SK-N-SH (cell line): Measurements from ENCODE around the gene PLIN1.

Source experiments
- EP300 ChIP-seq, 2 experiments: IDR thresholded peaks; 2 replicates each; pipeline versions ENCODE4 v1.4.0 to v1.6.1; 2012; ENCODE audit warnings: borderline replicate concordance in 1 of 2, low read depth in 1 of 2, low read length in 1 of 2
- EZH2phosphoT487 ChIP-seq: fragments of 200-600 bp; sonication (generic); IDR thresholded peaks from 2 replicates; pipeline ENCODE4 v1.6.1; 2017; ENCODE audit warnings: low read depth, mixed run types, mild to moderate bottlenecking, antibody characterized with exemption, moderate library complexity, borderline replicate concordance
- GABPA ChIP-seq: IDR thresholded peaks from 2 replicates; pipeline ENCODE4 v1.4.0; 2012; ENCODE audit warnings: low read depth, mild to moderate bottlenecking
- JUND ChIP-seq: IDR thresholded peaks from 2 replicates; pipeline ENCODE4 v1.4.0; 2012
- MAX ChIP-seq: IDR thresholded peaks from 2 replicates; pipeline ENCODE4 v1.4.0; 2012; ENCODE audit warnings: low read depth
- MEF2A ChIP-seq: IDR thresholded peaks from 2 replicates; pipeline ENCODE4 v1.4.0; 2012; ENCODE audit warnings: low read depth, borderline replicate concordance
- POLR2AphosphoS5 ChIP-seq: IDR thresholded peaks from 2 replicates; pipeline ENCODE4 v1.6.1; 2012; ENCODE audit warnings: low read depth, low read length
- RFX5 ChIP-seq: IDR thresholded peaks from 2 replicates; pipeline ENCODE4 v1.6.1; 2012; ENCODE audit warnings: mild to moderate bottlenecking, improper control_type of control experiment, low read length
- SIN3A ChIP-seq: IDR thresholded peaks from 2 replicates; pipeline ENCODE4 v1.6.1; 2012; ENCODE audit warnings: low read depth, mild to moderate bottlenecking, low read length, moderate library complexity, borderline replicate concordance
- TCF12 ChIP-seq: IDR thresholded peaks from 2 replicates; pipeline ENCODE4 v1.4.0; 2012
- USF2 ChIP-seq: fragments of 150-350 bp; IDR thresholded peaks from 2 replicates; pipeline ENCODE4 v1.6.1; 2017; ENCODE audit warnings: antibody characterized with exemption, low read length, low read depth, borderline replicate concordance
- YY1 ChIP-seq: IDR thresholded peaks from 2 replicates; pipeline ENCODE4 v1.4.0; 2012; ENCODE audit warnings: low read depth, mild to moderate bottlenecking
- TF ChIP-seq, protein P1 (sequence below): fragments of 200-600 bp; sonication (generic); IDR thresholded peaks from 2 replicates; pipeline ENCODE4 v1.6.1; 2017; ENCODE audit warnings: antibody characterized with exemption, mild to moderate bottlenecking, moderate library complexity

DNA sequence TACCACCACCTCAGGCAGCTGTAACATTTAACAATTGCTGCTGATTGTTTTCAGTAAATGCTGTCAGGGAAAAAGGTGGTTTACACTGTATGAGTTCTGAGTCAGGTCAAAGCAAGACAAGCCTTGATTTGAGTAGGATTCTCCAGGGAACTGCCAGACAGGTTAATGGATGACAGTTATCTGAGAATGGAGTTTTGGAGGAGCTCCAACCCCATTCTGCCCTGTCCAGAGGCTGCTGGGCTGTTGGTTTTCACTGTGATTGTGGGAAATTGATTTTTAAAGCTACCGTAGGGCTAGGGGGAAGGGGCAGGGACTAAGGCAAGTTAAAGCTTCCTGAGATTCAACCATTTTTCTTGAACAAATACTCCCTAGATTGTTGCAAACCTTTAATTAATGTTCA is 64.0 kb downstream of the PLIN1 start:
- no peak for TF ChIP-seq RFX5
- TF ChIP-seq EP300 (IDR thresholded peaks at IDR 0.05; ENCODE audit: borderline replicate concordance in 1 of 2, low read depth in 1 of 2, low read length in 1 of 2), result no peak
- TF ChIP-seq, protein P1, sequence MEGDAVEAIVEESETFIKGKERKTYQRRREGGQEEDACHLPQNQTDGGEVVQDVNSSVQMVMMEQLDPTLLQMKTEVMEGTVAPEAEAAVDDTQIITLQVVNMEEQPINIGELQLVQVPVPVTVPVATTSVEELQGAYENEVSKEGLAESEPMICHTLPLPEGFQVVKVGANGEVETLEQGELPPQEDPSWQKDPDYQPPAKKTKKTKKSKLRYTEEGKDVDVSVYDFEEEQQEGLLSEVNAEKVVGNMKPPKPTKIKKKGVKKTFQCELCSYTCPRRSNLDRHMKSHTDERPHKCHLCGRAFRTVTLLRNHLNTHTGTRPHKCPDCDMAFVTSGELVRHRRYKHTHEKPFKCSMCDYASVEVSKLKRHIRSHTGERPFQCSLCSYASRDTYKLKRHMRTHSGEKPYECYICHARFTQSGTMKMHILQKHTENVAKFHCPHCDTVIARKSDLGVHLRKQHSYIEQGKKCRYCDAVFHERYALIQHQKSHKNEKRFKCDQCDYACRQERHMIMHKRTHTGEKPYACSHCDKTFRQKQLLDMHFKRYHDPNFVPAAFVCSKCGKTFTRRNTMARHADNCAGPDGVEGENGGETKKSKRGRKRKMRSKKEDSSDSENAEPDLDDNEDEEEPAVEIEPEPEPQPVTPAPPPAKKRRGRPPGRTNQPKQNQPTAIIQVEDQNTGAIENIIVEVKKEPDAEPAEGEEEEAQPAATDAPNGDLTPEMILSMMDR, result no peak
- TF ChIP-seq USF2, result no peak
- TF ChIP-seq MEF2A, result no peak
- no peak for TF ChIP-seq SIN3A
- TF ChIP-seq YY1, result no peak
- no peak for TF ChIP-seq GABPA
- TF ChIP-seq EZH2phosphoT487, result no peak
- no peak for TF ChIP-seq TCF12
- no peak for TF ChIP-seq POLR2AphosphoS5
- no peak for TF ChIP-seq MAX
- no peak for TF ChIP-seq JUND
